NCI-H345 (cell line): ENCODE data around the gene KIF25.
"Not testable (repeated sequence)": the region's sequence is repeated elsewhere in the genome, so short reads cannot be mapped to it uniquely, and the experiment has no call there.

ENCODE experiments used
- DNase-seq: peaks from one replicate; lab custom pipeline; 2025; lab: John Stamatoyannopoulos, UW

Gene KIF25

DNA sequence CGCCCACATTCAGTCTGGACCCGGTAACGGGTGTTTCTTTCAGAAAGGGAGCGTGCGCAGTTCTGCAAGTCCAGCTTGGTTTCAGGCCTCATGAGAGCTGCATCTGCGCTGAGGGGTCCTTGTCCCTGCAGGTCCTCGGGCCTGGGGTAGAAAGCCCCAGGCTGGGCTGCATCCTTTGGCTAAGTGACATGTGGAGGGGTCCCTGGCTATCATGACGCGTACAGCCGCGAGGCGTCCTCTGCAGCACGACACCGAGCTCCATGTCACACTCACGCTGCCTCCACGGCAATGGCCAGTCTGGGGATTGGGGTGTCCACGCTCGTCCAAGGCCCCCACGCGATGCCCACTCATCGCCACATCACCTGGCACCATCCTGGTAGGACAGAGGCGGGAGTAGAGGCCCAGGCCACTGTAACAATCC is 1.7 kb upstream of the KIF25 start:
- DNase-seq = no peak

DNA sequence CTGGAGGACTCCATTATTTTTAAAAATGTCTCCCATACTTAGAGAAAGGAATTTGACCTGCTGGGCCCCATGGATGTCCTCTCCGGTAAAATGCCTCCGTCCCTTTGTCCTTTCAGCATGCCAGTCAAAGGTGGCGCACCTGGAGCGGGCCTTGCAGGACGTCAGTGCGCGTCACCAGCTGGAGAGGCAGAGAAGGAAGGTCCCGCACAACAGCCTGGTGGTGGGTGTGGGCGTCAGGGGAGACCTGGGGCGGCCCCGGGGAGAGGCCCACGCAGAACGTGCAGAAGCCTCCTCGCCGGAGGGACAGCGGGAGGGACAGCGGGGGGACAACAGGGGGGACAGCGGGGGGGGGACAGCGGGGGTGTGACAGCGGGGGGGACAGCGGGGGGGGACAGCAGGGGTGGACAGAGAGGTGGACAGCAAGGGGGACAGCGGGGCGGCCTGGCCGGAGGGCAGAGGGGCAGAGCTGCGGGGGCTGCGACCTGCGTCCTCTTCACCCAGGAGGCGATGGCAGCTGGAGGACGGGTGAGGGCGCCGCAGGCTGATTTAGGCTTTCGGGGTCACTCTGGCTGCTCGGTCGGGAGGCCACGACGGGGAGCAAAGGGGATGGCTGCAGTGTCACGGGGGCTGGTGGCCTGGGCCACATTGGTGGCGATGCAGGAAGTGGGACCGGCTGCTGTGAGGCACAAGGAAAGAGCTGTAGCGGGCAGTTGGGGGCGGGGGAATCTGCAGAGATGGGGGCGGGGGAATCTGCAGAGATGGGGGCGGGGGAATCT is 859 bp upstream of the KIF25 start:
- DNase-seq = no peak

DNA sequence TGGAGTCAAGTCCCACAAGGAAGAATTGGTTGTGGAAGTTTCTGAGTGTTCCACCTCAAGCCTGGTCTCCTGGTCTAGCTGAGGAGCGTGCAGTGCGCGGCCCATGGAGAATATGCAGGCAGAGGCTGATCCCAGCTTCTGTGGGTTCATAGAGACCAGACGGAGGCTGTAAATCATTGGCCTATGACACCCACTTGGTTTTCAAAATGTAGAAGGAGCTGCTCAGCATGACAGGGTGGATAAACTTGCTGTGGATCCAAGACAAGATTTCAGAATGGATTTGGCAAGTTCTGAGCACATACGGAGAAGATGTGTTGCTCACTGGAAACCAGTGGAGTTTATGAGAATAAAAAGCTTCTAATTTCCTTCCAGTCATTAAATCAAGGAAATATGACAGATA is 744 bp downstream of the KIF25 start:
- no peak for DNase-seq

DNA sequence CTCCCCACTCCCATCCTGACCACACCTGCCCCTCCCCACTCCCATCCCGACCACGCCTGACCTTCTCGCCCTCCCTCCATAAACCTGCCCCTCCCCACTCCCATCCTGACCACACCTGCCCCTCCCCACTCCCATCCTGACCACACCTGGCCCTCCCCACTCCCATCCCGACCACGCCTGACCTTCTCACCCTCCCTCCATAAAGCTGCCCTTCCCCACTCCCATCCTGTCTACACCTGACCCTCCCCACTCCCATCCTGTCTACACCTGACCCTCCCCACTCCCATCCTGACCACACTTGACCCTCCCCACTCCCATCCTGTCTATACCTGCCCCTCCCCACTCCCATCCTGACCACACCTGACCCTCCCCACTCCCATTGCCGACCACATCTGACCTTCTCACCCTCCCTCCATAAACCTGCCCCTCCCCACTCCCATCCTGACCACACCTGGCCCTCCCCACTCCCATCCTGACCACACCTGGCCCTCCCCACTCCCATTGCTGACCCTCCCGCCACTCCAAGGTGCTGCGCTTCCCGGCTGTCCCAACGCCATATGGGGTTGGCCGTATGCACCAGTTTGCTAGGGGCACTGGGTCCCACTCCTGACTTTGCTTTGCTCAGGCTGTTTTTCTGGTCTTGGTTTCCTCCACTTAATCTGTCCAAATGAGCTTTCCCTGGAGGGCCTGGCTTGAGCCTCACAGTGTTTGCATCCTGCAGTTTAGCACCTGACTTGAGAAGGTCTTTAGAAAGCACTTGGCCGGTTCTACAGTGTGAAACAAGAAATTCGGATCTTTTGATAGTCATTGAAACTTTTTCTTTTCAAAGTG is 2.9 kb downstream of the KIF25 start:
- no peak for DNase-seq

DNA sequence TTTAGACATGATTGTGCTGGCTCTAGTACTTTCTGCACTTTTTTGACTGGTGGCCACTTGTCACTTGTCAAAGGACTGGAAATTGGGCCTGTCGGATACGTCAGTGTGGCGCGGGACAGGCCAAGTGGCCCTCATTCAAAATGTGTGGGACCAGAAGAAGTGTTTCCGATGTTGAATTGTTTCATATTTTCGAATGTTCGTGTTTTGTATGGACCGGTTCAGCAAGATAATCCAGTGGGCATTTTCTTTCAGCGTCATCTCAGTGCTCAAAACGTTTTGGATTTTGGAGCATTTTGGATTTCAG is 3.5 kb downstream of the KIF25 start:
- no peak for DNase-seq

DNA sequence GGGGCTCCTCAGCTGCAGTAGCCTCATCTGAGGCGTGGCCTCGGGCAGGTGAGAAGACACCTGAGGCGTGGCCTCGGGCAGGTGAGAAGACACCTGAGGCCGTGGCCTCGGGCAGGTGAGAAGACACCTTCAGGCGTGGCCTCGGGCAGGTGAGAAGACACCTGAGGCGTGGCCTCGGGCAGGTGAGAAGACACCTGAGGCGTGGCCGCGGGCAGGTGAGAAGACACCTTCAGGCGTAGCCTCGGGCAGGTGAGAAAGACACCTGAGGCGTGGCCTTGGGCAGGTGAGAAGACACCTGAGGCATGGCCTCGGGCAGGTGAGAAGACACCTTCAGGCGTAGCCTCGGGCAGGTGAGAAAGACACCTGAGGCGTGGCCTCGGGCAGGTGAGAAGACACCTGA is 4.0 kb downstream of the KIF25 start:
- DNase-seq = not testable (repeated sequence)

DNA sequence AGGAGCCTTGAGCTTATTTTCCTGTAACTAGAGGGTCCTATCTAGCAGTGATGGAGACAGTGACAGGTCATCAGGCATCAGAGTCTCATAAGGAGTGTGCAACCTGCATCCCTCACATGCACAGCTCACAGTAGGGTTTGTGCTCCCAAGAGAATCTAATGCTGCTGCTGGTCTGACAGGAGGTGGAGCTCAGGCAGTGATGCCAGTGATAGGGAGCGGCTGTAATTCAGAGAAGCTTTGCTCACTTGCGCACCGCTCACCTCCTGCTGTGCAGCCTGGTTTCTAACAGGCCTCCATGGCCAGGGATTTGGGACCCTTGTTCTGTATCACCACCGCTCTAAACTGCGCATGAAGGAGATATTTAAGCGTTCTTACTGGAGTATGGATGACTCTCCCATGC is 5.3 kb downstream of the KIF25 start:
- DNase-seq = no peak

DNA sequence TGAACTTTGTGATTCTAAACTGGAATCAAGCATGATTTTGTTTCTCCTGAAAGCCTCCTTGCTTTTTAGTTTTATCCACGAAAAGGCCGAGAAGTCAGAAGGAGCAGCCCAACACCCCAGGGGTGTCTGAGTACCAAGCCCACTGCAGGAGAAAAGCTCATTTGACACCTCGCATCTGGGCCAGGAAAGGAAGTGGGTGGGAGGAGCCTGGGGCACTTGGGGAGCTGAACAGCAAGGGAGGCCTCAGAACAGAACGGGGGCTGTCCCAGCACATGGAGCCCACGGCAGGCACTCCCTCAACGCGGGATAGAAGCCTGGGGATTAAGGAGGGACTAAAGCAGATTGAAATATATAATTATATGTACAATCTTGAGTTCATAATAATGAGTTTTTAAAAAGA is 6.6 kb downstream of the KIF25 start:
- no peak for DNase-seq

DNA sequence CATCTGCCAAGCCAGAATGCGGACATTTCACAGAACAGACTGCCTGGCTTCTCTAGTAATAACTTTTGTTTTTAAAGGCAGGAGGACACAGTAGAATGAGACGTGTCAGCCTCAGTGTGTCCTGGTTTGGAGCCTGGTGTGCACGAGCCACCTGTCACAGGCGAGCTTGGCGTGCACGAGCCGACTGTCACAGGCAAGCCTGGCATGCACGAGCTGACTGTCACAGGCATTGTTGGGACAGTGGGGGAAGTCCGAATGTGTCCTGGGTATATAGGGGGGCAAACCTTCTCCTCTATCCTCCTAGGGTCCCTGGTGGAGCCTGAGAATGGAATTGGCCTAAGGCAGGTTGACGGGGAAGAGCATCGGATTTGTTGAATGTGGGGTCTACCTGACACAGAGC is 7.5 kb downstream of the KIF25 start:
- no peak for DNase-seq

DNA sequence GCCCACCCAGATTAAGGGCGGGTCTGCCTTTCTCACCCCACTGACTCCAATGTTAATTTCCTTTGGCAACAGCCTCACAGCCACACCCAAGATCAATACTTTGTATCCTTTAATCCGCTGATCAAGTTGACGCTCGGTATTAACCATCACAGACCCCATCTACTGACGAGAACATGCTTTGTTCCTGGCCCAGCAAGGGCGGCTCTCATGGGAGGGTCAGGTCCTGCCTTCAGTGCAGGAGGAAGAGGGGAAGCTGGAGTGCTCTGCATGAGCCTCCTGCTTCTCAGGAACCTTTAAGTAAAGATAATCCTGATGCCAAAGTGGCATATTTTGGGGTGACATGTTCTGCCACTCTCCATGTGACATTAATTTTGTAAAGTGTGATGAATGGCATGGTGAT is 8.3 kb downstream of the KIF25 start:
- no peak for DNase-seq

DNA sequence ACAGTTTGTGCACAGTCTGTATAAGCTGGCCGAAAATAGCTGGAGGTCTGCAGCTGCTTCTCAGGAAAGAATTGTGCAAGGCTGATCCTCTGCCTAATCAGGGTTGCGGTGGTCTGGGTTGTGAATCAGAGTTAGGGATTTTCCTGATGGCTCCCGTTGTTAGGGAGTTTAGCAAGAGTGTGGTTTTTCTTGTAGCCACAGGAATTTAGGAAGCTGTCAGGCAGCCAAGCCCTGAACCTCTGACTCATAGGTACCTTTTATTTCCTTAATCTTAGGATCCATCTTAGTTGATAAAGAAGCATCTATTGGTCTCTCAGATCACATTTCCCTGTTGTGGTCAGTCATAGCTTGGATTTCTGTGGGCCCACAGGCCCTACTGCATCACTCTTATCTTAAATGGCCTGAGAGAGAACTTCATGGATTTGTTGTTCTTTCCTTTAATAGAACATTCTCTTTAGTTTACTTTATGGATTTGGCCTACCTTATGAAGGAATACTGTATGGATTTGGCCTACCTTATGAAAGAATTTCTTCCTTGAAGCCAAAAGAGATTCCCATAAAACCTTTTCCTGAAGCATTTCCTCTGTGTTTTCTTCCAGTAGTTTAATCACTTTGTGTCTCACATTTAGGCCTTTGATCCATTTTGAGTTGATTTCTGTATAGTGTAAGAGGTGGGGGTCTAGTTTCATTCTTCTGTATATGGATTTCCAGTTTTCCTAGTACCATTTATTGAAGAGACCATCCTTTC is 10.3 kb downstream of the KIF25 start:
- DNase-seq = no peak

DNA sequence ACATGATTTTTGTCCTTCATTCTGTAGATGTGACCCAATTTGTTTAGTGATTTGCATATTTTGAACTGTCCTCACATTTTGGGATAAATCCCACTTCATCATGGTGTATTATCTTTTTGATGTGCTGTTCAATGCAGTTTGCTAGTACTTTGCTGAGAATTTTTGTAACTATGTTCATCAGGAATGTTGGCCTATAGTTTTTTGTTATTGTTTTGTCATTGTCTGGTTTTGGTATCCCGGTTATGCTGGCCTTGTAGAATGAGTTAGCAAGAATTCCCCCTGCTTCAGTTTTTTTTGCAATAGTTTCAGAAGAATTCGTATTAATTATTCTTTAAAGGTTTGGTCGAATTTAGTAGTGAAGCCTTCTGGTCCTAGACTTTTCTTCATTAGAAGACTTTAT is 11.9 kb downstream of the KIF25 start:
- no peak for DNase-seq

DNA sequence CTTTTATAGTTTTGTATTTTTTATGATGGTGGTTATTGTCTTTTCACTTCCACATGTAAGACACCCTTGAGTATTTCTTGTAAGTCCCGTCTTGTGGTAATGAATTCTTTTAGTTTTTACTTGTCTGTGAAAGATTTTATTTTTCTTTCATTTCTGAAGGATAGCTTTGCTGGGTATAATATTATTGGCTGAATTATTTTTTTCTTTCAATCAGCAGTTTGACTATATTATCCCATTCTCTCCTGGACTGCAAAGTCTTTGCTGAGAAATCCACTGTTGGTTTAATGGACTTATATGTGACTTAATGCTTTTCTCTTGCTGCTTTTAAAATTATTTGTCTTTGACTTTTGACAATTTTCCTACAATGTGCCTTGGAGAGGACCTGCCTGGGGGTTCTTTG is 13.8 kb downstream of the KIF25 start:
- no peak for DNase-seq

DNA sequence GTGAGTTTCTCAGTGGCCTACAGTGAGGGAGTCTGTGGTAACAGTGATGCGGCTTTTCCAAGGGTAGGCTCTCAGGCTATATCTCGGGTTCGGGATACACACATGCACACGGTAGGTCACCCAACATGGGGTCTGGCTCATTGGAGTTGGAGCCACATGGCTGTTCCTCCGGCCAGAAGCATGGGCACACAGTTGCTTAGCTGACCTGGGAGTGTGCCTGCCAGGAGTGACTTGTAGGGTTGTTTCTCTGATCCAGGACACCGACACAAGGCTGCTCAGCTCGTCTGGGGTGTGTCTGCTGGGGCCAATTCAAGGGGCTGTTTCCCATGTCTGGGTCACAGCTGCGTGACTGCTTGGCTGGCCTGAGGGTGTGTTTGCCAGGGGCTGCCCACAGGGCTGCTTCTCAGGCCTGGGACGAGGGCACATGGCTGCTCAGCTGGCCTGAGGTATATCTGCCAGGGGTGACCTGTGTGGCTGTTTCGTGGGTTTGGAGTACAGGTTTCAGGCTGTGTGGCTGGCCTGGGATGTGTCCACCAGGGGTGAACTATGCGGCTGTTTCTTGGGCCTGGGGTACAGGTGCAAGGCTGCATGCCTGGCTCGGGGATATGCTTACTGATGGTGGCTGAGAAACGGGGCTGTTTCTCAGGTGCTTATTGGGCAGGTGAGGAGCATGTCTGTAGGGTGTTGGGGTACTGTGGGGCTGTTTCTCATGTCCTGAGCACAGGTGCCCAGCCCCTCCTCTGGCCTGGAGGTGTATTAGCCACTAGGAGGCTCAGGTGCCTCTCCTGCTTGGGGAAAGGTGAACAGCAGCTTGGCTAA is 15.2 kb downstream of the KIF25 start:
- no peak for DNase-seq

DNA sequence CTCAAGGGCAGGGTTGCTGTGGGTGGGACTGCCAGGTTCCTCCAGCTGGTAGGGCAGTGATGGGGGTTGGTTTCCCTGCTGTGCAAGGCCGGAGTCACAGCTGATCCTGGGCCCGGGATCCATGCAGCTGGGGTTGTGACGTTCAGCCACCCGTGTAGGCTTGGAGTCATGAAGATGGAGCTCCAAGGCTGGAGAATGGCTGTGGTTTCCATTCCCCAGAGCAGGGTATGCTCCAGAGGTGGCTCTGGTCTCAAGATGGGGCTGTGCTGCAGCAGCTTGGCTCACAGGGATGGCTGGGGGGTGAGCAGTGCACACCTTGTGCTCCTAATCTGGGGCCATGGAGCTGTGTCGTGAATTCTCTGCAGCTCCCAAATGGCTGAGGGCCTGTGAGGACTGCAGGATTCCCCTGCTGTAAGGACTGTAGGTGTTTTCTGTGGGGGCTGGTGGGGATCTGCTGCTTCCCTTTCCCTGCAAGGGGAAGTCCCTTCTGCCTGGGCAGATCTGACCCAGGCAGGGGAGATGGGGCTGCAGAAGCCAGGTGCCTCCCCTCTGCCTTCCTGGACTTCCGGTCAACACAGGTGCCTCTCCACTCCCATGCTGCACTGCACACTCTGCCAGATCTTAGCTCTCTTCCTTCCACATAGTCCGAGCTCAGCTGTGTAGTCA is 15.9 kb downstream of the KIF25 start:
- no peak for DNase-seq

DNA sequence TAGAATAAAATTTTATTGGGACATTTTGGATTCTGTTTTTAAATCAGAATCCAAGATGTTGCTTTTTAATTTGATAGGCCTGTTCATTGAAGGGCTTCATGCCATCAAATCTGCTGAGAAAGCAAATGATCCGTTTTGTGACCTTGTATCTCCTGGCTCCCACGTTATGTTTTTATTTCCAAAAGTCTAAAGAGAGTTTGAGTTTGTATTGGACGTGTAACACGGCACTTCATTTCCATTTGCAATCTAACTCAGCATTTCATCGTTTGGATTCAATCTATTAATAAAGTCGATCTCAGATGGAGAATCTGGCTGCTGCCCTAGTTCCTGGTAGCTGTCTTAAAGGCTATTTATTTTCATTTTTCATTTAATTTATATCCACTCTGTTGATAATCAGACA is 17.0 kb downstream of the KIF25 start:
- no peak for DNase-seq

DNA sequence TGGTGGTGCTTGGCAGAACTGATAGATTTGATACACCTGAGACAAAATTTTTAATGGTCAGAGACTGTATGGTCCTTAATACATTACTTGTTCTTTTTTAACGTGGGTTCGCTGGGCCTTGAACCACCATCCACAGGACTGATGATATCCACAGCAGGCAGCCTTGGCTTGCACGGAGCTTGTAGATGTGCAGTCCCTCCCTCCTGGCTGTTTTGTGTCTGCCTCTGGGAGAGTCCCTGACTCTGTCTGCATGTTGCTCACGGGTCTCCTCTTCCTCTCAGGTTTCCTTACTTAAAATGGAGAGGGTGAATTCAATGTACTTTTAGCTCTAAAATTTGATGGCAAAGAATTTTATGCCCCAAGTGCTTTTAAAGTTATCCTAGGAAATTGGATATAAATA is 17.5 kb downstream of the KIF25 start:
- no peak for DNase-seq

DNA sequence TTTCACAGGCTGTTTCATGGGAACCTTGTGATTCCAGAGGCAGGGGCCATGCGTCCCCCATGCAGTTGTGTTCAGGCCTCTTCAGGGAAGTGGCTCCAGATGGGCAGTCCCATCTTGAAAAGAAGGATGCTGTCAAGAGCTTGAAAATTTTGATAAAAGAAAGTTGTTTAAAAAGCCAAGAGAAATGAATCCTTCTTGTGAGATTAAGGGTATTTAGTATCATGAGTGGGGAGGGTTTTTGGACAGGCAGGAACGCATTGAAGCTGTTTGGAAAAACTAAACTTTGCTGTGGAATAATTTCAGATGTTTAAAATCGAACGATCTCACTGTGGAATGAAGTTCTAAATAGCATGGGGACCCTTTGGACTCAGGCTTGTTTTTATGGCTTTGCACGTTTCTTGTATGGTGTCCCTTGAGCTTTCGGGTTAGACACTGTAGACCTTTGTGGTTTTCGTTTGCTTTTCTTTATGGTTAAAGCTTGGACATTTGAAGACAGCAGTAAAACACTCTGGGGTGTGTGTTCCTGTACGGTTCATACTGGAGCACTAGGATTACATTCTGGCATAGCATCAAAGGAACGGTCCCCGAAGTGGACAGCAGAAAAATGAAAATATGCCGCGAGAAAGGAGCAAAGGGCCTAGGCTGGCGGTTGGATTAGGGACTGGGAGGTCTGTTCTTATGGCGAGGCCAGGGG is 18.2 kb downstream of the KIF25 start:
- no peak for DNase-seq

DNA sequence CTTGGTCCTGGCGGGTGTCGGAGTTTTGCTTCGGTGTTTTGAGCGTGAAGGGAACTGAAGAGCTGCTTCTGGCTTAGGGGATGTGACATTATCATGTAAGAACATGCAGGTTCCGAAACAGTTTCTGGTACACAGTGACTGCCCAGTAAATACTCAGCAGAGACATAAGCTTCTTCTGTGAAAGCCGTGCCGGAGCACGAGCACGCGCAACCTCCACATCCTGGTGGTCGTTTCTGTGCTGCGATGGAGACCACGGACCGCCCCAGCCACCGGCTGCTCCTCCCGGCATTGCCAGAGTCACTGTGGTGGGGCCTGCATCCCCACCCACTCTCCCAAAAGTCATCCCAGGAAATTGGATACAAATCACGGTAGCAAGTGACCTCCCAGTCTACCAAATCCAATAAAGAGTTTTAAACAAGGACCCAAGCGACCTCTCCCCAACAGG is 18.7 kb downstream of the KIF25 start:
- no peak for DNase-seq

DNA sequence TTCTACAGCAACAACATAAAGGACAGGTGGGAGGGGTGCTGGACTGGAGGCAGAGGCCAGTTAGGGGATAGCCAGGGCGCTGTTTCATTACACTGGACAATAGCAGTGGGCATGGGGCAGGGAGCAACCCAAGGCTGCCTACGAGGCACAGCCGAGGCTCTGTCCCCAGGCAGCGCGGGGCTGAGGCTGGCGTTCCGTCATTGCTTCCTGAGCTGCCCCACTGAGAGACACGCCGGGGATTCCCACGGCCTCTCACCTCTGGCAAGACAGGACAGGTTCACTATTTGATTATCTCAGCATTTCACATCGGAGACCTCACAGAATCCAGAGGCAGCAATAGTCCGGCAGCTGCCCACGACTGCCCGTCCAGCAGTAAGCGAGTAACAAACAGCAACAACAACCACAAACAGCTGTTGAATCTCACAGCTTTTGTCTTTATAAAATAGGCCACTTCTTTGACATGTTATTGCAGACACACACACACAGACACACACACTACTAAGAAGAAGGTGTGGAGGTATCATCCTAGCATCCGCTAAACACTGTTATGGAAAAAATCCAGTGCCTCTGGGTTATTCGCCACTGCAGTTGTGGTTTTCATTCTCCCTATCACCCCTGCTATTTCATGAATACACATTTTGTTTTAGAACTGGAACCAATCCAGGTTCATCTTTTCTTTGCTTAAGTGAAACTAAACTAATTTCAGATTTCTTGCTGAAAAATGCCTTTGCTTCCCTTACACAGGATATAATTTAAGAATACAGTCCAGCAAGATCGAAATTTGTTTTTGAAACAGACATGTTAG is 19.5 kb downstream of the KIF25 start:
- DNase-seq = no peak
